ENCODE data around the gene LIPG. TPM values are rescaled to one million over a fixed set of nuclear protein-coding genes. Genes with fewer than 3 reads are reported as not detected.
"Not testable (repeated sequence)": the region's sequence is repeated elsewhere in the genome, so short reads cannot be mapped to it uniquely, and the experiment has no call there.

LIPG gene
- polyA plus RNA-seq, 1 experiment: 0.25 TPM

DNA sequence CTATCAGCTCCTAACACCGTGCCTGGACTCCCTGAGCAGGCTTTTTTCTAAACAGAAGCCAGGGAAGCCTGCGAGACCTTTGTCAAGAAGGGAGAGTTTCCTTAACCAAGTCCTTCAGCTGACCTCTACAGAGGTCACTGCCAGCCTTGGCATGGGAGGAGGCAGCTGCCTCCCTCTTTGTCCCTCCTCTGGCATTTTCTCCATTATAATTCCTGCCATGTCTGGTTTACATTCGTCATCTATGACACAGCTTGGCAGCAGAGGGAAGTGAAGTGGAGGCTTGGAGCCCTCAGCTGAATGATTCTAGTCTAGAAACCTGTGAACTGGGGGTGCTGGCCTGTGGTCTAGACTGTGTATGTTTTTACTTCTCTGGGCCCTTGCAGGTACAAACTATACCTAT, 22.5 kb downstream of the LIPG start:
- ChIA-PET CTCF (no interaction called here), POLR2A (no interaction called here)
- TF ChIP-seq, protein P1, sequence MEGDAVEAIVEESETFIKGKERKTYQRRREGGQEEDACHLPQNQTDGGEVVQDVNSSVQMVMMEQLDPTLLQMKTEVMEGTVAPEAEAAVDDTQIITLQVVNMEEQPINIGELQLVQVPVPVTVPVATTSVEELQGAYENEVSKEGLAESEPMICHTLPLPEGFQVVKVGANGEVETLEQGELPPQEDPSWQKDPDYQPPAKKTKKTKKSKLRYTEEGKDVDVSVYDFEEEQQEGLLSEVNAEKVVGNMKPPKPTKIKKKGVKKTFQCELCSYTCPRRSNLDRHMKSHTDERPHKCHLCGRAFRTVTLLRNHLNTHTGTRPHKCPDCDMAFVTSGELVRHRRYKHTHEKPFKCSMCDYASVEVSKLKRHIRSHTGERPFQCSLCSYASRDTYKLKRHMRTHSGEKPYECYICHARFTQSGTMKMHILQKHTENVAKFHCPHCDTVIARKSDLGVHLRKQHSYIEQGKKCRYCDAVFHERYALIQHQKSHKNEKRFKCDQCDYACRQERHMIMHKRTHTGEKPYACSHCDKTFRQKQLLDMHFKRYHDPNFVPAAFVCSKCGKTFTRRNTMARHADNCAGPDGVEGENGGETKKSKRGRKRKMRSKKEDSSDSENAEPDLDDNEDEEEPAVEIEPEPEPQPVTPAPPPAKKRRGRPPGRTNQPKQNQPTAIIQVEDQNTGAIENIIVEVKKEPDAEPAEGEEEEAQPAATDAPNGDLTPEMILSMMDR (IDR thresholded peaks at IDR 0.05; ENCODE audit: insufficient read depth, low read depth, low read length): no peak
- Histone ChIP-seq H3K27me3 (ENCODE audit: control insufficient read depth, insufficient read depth, low read length) (peaks cover 10% of the 10 kb centered on the region), H3K36me3 (ENCODE audit: control insufficient read depth, insufficient read depth, low read length) (no peaks in the 10 kb centered on the region), H3K4me3 (ENCODE audit: low read depth, low read length) (no peak overlapping the region)
- DNase-seq (ENCODE audit: low read depth): no peak

DNA sequence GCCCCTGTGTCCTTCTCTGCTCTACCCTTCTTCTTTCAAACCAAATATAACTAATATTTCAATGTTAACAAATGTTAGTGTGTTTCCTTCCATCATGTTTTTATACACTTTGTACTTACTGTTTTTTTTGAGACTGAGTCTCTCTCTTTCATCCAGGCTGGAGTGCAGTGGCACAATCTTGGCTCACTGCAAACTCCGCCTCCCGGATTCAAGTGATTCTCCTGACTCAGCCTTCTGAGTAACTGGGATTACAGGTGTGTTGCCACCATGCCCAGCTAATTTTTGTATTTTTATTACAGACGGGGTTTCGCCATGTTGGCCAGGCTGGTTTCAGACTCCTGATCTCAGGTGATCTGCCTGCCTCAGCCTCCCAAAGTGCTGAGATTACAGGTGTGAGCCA, 23.1 kb downstream of the LIPG start:
- POLR2A ChIA-PET; DNase-seq (ENCODE audit: low read depth); CTCF ChIA-PET; H3K36me3 ChIP-seq (ENCODE audit: control insufficient read depth, insufficient read depth, low read length); H3K4me3 ChIP-seq (ENCODE audit: low read depth, low read length): not testable (repeated sequence)
- peaks cover 10% of the 10 kb centered on the region for H3K27me3 ChIP-seq (ENCODE audit: control insufficient read depth, insufficient read depth, low read length)

DNA sequence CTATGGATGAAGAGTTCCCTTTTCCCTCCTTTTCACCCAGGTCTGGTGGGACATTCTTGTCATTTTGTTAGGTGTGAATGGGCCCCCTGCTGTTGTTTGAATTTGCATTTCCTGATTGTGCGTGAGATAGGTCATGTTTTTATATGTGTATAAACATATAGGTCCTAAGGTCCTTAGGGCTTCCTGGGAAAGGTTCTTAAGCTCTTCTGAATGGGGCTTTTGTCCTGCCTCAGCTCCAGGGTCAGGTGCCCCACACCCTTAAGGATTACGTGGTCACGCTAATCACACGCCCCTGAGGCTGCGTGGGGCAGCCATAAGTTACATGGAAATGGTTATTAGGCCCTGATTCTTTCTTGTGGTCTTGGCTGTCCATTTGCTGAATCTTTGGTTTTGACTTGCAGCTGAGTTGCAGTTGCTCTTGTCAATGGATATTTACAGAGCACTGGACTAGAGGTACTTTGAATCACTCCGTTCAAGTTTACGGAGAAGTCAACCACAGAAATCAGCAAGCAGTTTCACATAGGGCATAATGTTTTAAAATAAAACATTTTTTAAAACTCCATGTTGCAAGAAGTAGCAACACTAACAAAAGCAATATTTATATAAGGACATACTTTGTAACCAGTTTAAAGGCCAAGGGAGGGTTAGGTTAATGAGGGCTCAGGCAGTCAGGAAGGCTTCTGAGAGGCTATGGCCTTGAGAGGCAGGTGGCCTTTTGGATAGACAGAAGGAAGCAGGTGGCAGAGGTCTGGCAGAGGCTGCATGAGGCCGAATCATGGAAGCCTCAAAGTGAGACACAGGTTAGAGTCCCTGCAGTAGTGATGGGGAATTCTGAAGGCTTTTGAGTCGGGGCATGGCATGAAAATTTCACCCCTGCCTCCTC, 24.2 kb downstream of the LIPG start:
- Histone ChIP-seq H3K36me3 (ENCODE audit: control insufficient read depth, insufficient read depth, low read length) (no peaks in the 10 kb centered on the region), H3K4me3 (ENCODE audit: low read depth, low read length) (no peak overlapping the region), H3K27me3 (ENCODE audit: control insufficient read depth, insufficient read depth, low read length) (peaks cover 10% of the 10 kb centered on the region)
- DNase-seq (ENCODE audit: low read depth): no peak
- ChIA-PET POLR2A (no interaction called here), CTCF (no interaction called here)
- TF ChIP-seq, protein P1 (IDR thresholded peaks at IDR 0.05; ENCODE audit: insufficient read depth, low read depth, low read length): no peak

DNA sequence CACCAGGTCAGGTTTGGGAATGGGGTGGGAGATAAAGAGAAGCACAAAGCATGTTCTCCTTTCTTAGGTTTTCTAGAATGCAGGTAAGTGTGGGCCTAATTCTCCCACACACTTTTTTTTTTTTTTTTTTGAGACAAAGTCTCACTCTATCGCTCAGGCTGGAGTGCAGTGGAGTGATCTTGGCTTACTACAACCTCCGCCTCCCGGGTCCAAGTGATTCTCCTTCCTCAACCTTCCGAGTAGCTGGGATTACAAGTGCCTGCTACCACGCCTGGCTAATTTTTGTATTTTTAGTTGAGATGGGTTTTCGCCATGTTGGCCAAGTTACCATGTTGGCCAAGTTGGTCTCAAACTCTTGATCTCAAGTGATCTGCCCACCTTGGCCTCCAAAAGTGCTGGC, 26.3 kb downstream of the LIPG start:
- Histone ChIP-seq H3K27me3 (ENCODE audit: control insufficient read depth, insufficient read depth, low read length) (peaks cover 6% of the 10 kb centered on the region), H3K4me3 (ENCODE audit: low read depth, low read length) (no peak overlapping the region), H3K36me3 (ENCODE audit: control insufficient read depth, insufficient read depth, low read length) (no peaks in the 10 kb centered on the region)
- TF ChIP-seq, protein P1 (IDR thresholded peaks at IDR 0.05; ENCODE audit: insufficient read depth, low read depth, low read length): no peak
- DNase-seq (ENCODE audit: low read depth): no peak
- CTCF ChIA-PET: no interaction called here
- POLR2A ChIA-PET: no interaction called here

DNA sequence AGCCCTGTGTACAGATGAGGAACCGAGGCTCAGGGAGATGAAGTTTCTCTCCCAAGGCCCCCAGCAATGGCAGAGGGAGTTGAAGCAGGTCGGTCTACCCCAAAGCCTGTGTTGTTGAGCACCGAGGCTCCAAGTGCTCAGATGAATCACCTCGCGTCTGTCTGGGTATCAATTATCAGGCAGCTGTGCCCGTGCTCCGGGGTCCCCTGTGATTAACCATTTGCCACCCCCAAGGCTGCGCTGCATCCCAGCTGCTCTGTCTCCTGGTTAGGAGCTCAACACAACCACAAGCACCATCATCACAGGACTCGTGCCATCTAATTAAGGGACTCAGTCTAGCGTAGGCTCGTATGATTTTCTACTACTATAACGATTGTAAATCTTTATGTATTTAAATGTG, 27.1 kb downstream of the LIPG start:
- H3K27me3 ChIP-seq (ENCODE audit: control insufficient read depth, insufficient read depth, low read length): peaks cover 2% of the 10 kb centered on the region
- ChIA-PET CTCF (interaction anchor here (0.7 kb wide), 1 partner anchor 29 kb away, joined by 3 read pairs; no protein-coding TSS in a partner anchor), POLR2A (no interaction called here)
- no peak overlapping the region for H3K4me3 ChIP-seq (ENCODE audit: low read depth, low read length)
- no peak for DNase-seq (ENCODE audit: low read depth)
- TF ChIP-seq, protein P1 (IDR thresholded peaks at IDR 0.05; ENCODE audit: insufficient read depth, low read depth, low read length): no peak
- no peaks in the 10 kb centered on the region for H3K36me3 ChIP-seq (ENCODE audit: control insufficient read depth, insufficient read depth, low read length)

All from BJ (cell line).